Stimulated activated CD4-positive, alpha-beta T cell treated with anti-CD3 and anti-CD28 coated beads, Interleukin-15, amount 100 ng/mL, for 24 hours (primary cell): ENCODE results near the gene ZNF227.
"Not testable (repeated sequence)": the region's sequence is repeated elsewhere in the genome, so short reads cannot be mapped to it uniquely, and the experiment has no call there.

Source experiments
- DNase-seq: peaks from one replicate; pipeline ENCODE4 v3.0.0-alpha.2; 2020

ZNF227 gene

DNA sequence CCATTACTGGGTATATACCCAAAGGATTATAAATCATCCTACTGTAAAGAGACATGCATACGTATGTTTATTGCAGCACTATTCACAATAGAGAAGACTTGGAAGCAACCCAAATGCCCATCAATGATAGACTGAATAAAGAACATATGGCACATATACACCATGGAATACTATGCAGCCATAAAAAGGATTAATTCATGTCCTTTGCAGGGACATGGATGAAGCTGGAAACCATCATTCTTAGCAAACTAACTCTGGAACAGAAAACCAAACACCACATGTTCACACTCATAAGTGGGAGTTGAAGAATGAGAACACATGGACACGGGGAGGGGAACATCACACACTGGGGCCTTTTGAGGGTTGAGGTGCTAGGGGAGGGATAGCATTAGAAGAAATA is 41.1 kb downstream of the ZNF227 start:
- not testable (repeated sequence) for DNase-seq

GRCh38 chr19:44254496-44254895 is 42.2 kb downstream of the ZNF227 start:
- no peak for DNase-seq

- DNase-seq = no peak
Measured at GRCh38 chr19:44255705-44256411, 43.5 kb downstream of the ZNF227 start.

DNA sequence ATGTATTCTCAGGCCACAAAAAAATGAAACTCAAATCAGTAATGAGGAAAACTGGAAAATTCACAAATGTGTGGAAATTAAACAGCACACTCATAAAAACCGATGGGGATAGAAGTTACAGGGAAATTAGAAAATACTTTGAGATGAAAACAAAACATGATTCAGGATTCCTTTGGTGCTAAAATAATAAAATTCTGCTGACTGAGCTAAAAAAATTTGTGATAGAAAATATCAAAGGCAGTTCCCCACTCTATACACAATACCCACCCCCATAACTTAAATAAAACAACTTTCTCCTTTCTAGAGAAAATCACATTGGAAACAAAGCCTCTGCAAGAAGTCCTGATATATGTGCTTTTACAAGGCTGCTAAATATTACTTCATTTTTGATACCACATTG is 45.8 kb downstream of the ZNF227 start:
- no peak for DNase-seq

- DNase-seq = no peak
Measured at GRCh38 chr19:44258835-44259413, 46.6 kb downstream of the ZNF227 start.

GRCh38 chr19:44260343-44260681 is 48.0 kb downstream of the ZNF227 start:
- no peak for DNase-seq

DNA sequence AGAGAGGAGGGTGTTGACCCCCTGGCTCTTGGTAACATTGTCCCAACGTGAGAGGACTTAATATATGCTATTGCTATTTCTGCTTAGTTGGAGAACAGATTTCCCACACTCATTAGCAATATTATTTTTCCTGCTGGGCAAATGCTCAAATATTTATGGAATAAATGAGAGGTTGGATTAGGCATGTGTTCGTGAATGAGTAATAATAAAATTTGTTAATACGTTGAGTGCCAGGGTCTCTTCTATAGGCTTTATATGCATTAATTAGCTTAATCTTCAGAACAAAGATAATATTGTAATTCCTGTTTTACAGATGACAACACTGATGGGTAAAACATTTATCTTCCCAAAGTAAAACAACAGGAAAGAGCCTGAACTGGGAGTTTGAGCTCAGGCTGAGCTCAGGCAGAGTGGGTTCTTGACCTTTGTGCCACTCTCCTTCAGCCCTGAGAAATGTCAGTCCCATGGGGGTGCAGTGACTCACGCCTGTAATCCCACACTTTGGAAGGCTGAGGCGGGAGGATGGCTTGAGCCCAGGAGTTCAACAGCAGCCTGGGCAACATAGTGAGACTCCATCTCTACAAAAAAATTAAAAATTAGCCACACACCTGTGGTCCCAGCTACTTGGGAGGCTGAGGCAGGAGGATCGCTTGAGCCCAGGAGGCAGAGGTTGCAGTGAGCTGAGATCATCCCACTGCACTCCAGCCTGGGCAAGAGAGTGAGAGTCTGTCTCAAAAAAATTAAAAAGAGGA is 48.5 kb downstream of the ZNF227 start:
- DNase-seq = no peak

DNA sequence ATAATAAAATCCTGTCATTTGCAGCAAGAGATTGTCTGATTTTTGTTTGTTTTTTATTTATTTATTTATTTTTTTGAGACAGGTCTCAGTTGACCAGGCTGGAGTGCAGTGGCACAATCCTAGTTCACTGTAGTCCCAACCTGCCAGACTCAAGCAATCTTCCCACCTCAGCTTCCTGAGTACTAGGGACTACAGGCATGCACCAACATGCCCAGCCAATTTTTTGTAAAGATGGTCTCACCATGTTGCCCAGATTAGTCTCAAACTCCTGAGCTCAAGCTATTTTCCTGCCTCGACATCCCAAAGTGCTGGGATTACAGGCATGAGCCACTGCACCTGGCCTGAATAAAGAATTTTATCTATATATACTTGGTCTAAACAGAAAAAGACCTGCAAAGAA is 65.0 kb downstream of the ZNF227 start:
- DNase-seq = no peak

GRCh38 chr19:44278181-44278690 is 65.9 kb downstream of the ZNF227 start:
- DNase-seq = no peak

- no peak for DNase-seq
Measured at GRCh38 chr19:44280916-44281315, 68.6 kb downstream of the ZNF227 start.

- no peak for DNase-seq
Measured at GRCh38 chr19:44282846-44283245, 70.5 kb downstream of the ZNF227 start.

- no peak for DNase-seq
Measured at GRCh38 chr19:44284968-44285367, 72.6 kb downstream of the ZNF227 start.
